Body of pancreas (tissue), 4 donors: ENCODE results near the gene ANKS1B.

Source experiments
- POLR2A ChIP-seq, 3 donors: fragments of 450-650 bp; IDR thresholded peaks; one replicate each; pipeline ENCODE4 v1.6.1; 2016; ENCODE audit warnings: antibody characterized with exemption in 3 of 3, mild to moderate bottlenecking in 2 of 3
- TF ChIP-seq, protein P1 (sequence below), 7 experiments: fragments of 450-650 bp in 4 of 7; fragments of 200-600 bp in 3 of 7; sonication (generic) in 3 of 7; IDR thresholded peaks; one replicate each; pipeline ENCODE4 v1.5.1; 2016 to 2019; ENCODE audit warnings: antibody characterized with exemption in 7 of 7

DNA sequence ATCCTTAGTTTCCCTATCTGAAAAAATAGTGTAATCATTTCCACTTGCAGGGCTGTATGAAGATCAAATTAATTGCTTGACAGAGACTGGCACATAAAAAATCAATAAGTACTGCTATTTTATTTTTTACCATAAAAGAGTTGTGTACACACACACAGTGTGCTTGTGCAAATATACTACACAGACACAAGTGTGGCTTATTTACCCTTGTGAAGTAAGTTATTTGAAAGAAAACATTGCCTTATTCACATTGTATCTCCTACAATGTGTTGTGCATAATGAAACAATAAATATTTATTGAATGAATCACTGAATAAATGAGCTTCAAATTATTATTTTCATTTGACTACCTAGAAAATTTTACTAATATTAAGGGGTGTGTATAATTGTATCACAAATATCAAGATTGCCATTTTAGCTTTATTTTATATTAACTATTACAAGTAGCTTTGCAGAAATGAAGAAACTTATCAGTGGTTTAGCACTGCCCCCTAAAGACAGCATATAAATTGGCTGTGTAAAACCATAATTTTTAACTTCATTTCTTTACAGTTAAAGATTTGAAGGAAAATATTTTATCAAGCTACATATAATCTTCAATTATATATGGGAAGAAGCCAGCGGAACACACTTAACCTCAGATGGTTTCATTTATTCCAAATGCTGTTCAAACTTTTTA, 325.9 kb downstream of the ANKS1B start:
- TF ChIP-seq, protein P1, sequence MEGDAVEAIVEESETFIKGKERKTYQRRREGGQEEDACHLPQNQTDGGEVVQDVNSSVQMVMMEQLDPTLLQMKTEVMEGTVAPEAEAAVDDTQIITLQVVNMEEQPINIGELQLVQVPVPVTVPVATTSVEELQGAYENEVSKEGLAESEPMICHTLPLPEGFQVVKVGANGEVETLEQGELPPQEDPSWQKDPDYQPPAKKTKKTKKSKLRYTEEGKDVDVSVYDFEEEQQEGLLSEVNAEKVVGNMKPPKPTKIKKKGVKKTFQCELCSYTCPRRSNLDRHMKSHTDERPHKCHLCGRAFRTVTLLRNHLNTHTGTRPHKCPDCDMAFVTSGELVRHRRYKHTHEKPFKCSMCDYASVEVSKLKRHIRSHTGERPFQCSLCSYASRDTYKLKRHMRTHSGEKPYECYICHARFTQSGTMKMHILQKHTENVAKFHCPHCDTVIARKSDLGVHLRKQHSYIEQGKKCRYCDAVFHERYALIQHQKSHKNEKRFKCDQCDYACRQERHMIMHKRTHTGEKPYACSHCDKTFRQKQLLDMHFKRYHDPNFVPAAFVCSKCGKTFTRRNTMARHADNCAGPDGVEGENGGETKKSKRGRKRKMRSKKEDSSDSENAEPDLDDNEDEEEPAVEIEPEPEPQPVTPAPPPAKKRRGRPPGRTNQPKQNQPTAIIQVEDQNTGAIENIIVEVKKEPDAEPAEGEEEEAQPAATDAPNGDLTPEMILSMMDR (IDR thresholded peaks at IDR 0.05), result peak in 1 of 7 experiments; percentile 17
- no peak for TF ChIP-seq POLR2A (IDR thresholded peaks at IDR 0.05)
